HepG2 (cell line): ENCODE results near the gene ASTN2.

ENCODE experiments used
- HNRNPLL ChIP-seq: fragments of 200-400 bp; formaldehyde crosslinking; IDR thresholded peaks from 2 replicates; pipeline ENCODE4 v1.6.1; 2017; ENCODE audit warnings: mild to moderate bottlenecking, low read depth, low read length; ENCODE audit not compliant: poor library complexity, severe bottlenecking
- NFIC ChIP-seq: IDR thresholded peaks from 2 replicates; pipeline ENCODE4 v1.6.1; 2012; ENCODE audit warnings: mild to moderate bottlenecking, low read length, inconsistent platforms
- POLR2A ChIP-seq, 2 experiments: IDR thresholded peaks; 2 replicates each; pipeline ENCODE4 v1.6.1; 2011; ENCODE audit warnings: low read depth in 2 of 2, low read length in 2 of 2, mild to moderate bottlenecking in 1 of 2, moderate library complexity in 1 of 2; ENCODE audit not compliant: insufficient read depth in 1 of 2
- USF2 ChIP-seq, 2 experiments: sonication (generic) in 1 of 2; formaldehyde crosslinking in 1 of 2; IDR thresholded peaks; 2 replicates each; pipeline versions ENCODE4 v1.5.1 to v1.6.1; 2011 to 2020; ENCODE audit warnings: borderline replicate concordance in 1 of 2, low read depth in 1 of 2, low read length in 1 of 2, mild to moderate bottlenecking in 1 of 2, missing genetic modification reagents in 1 of 2, moderate library complexity in 1 of 2
- ZNF317 ChIP-seq: sonication (generic); formaldehyde crosslinking; IDR thresholded peaks from 2 replicates; pipeline ENCODE4 v1.5.0; 2020; ENCODE audit warnings: mild to moderate bottlenecking, missing genetic modification reagents

DNA sequence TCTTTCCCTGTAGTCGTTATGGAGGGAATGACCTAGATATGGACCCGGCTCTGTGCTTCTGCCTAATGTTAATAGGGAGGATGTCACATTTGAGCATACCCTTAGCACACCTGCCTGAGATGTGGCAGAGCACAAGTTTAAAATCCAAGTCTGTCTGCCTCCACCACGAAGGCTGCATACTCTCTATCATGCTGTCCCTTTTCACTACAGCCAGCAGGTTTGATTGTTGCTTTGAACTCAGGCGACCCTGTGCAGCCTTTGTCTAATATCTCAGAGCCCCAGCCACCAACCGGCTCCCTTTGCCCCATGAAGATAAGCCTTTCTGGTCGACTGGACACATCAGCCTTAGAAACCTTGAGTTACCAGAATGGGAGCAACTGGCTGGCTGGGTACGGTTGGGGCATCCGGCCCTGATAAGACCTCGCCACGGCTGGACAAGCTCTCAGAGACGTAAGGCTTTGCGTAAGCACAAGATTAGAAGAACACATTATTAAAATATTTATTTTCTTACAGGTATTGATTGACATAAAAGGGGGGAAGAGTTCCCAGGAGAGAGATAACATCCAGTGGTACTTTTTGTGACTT is 949.8 kb downstream of the ASTN2 start:
- no peak for TF ChIP-seq USF2 (IDR thresholded peaks at IDR 0.05; ENCODE audit: low read depth, low read length)
- TF ChIP-seq USF2 (CRISPR knock-in tag; IDR thresholded peaks at IDR 0.05; ENCODE audit: borderline replicate concordance) = no peak
- no peak for TF ChIP-seq NFIC
- TF ChIP-seq ZNF317 (CRISPR knock-in tag) = no peak
- TF ChIP-seq HNRNPLL = no peak
- no peak for TF ChIP-seq POLR2A (IDR thresholded peaks at IDR 0.05; ENCODE audit: insufficient read depth in 1 of 2, low read depth in 2 of 2, low read length in 2 of 2)
